Stimulated activated CD4-positive, alpha-beta T cell treated with anti-CD3 and anti-CD28 coated beads, Interleukin-2, amount 100 ng/mL, for 48 hours (primary cell): Measurements from ENCODE around the gene UVSSA.

Experiments
- DNase-seq, 2 donors: peaks; one replicate each; pipeline ENCODE4 v3.0.0-alpha.2; 2020

The UVSSA gene

GRCh38 chr4:1350169-1350520 is 3.1 kb downstream of the UVSSA start:
- no peak for DNase-seq

GRCh38 chr4:1351854-1352566 is 5.0 kb downstream of the UVSSA start:
- peak; percentile 96 for DNase-seq

- no peak for DNase-seq
Measured at GRCh38 chr4:1352567-1352900, 5.5 kb downstream of the UVSSA start.

GRCh38 chr4:1353186-1354055 is 6.4 kb downstream of the UVSSA start:
- DNase-seq, result no peak

- no peak for DNase-seq
Measured at GRCh38 chr4:1354136-1354982, 7.4 kb downstream of the UVSSA start.

GRCh38 chr4:1354983-1355275 is 7.9 kb downstream of the UVSSA start:
- DNase-seq, result no peak

- no peak for DNase-seq
Measured at GRCh38 chr4:1355378-1355777, 8.4 kb downstream of the UVSSA start.

GRCh38 chr4:1356181-1356998 is 9.4 kb downstream of the UVSSA start:
- peak; percentile 40 to 41 for DNase-seq

GRCh38 chr4:1357356-1358248 is 10.6 kb downstream of the UVSSA start:
- no peak for DNase-seq

GRCh38 chr4:1358421-1359143 is 11.6 kb downstream of the UVSSA start:
- DNase-seq, result no peak

GRCh38 chr4:1359144-1359501 is 12.1 kb downstream of the UVSSA start:
- DNase-seq, result no peak

GRCh38 chr4:1359976-1360375 is 13.0 kb downstream of the UVSSA start:
- DNase-seq, result no peak

GRCh38 chr4:1360423-1361283 is 13.6 kb downstream of the UVSSA start:
- DNase-seq, result no peak

GRCh38 chr4:1361431-1361830 is 14.4 kb downstream of the UVSSA start:
- DNase-seq, result no peak

GRCh38 chr4:1362046-1362445 is 15.0 kb downstream of the UVSSA start:
- DNase-seq, result no peak

GRCh38 chr4:1362521-1362920 is 15.5 kb downstream of the UVSSA start:
- DNase-seq, result no peak

- no peak for DNase-seq
Measured at GRCh38 chr4:1363513-1363912, 16.5 kb downstream of the UVSSA start.

GRCh38 chr4:1364217-1364616 is 17.2 kb downstream of the UVSSA start:
- DNase-seq, result no peak

GRCh38 chr4:1364748-1365147 is 17.7 kb downstream of the UVSSA start:
- DNase-seq, result no peak
